Measurements from ENCODE around the gene CD9.

Gene CD9

DNA sequence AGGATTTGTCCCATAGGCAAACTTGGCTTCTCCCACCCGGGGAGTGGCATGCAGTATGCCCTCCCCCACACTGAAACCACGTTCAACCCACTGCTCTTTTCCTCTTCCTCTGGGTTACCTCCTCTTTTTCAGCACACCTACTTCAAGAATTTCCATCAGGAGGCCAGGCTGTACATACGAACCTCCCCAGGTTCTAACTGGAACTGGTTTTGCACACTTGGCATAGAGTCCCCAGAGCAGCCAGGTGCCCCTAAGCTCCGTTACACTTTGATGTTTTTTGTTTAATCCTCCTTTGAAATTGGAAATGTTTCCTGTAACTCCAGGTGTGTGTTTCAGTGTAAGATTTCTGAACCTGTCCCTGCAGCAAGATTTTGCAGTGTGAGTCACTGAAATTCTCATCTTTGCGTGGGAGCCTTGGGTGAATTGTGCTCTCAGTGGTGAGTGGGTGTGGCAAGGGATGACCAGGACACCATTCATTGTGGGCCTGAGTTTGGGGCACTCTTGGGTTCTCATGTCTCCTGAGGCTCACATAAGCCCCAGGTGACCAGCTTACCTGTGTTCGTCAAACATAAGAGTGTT is 18.2 kb downstream of the CD9 start:
- H3K27ac Mint-ChIP-seq: no peak overlapping the region

GRCh38 chr12:6219980-6220379 is 19.8 kb downstream of the CD9 start:
- H3K27ac Mint-ChIP-seq: peak overlapping the region; percentile 3
- peaks cover 67% of the 10 kb centered on the region for H3K4me1 Mint-ChIP-seq
- no peaks in the 10 kb centered on the region for H3K9me3 Mint-ChIP-seq
- H3K4me3 Mint-ChIP-seq: no peak overlapping the region
- ATAC-seq: no peak
- H3K36me3 Mint-ChIP-seq: peaks cover 6% of the 10 kb centered on the region
- no peaks in the 10 kb centered on the region for H3K27me3 Mint-ChIP-seq

More for the DNA sequence above, 18.2 kb downstream of the CD9 start:
- Mint-ChIP-seq H3K4me3 (no peak overlapping the region), H3K4me1 (peaks cover 59% of the 10 kb centered on the region), H3K36me3 (peaks cover 6% of the 10 kb centered on the region), H3K27me3 (no peaks in the 10 kb centered on the region), H3K9me3 (no peaks in the 10 kb centered on the region)
- ATAC-seq: no peak

DNA sequence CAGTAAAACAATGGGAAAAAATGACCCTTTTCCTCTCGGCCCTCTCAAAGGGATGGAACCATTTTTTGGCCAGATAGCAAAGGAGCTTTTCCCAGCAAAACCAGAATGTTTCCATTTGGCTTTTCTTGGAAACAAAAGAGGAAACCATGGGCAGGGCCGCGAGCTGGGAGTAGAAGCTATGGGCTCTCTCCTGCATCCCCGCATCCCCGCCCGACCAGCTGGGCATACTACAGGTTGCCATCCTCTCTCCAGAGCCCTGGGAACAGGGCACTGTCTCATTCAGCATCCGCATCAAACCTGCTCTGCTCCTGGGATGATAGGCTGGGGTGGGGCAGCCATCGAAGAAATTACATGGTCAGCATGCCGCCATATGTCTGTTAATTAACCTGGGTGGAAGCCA is 20.9 kb downstream of the CD9 start:
- Mint-ChIP-seq H3K4me3 (no peak overlapping the region), H3K36me3 (peaks cover 6% of the 10 kb centered on the region), H3K4me1 (peaks cover 58% of the 10 kb centered on the region), H3K27ac (no peak overlapping the region), H3K27me3 (no peaks in the 10 kb centered on the region), H3K9me3 (no peaks in the 10 kb centered on the region)
- no peak for ATAC-seq

GRCh38 chr12:6222078-6222654 is 22.0 kb downstream of the CD9 start:
- Mint-ChIP-seq H3K4me3 (no peak overlapping the region), H3K27ac (peak overlapping the region; percentile 20), H3K9me3 (no peaks in the 10 kb centered on the region), H3K36me3 (peaks cover 6% of the 10 kb centered on the region), H3K27me3 (no peaks in the 10 kb centered on the region), H3K4me1 (peaks cover 49% of the 10 kb centered on the region)
- ATAC-seq: no peak

DNA sequence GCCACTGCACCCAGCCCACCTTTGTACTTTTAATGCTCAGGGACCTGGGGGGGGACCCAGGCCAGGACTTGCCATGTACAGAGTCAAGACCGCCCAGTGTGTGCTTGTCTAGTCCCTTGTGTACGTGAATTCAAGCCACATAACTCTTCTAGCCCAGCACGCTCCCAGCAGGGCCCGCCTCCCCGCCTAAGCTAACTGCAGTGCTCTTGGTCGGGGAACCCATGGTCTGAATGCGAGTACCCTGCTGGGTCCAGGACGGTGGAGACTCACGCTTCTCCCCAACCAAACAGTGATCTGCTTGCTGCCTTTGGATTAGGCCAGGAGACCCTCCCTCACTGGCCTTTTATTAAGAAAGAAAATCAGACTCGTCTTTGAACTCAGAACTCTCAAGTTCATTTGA is 23.3 kb downstream of the CD9 start:
- H3K9me3 Mint-ChIP-seq: no peaks in the 10 kb centered on the region
- peaks cover 41% of the 10 kb centered on the region for H3K4me1 Mint-ChIP-seq
- H3K27ac Mint-ChIP-seq: peak overlapping the region; percentile 66
- H3K4me3 Mint-ChIP-seq: no peak overlapping the region
- peaks cover 6% of the 10 kb centered on the region for H3K36me3 Mint-ChIP-seq
- ATAC-seq: no peak
- H3K27me3 Mint-ChIP-seq: no peaks in the 10 kb centered on the region

- ATAC-seq: peak; percentile 88
- Mint-ChIP-seq H3K36me3 (peaks cover 6% of the 10 kb centered on the region), H3K4me1 (peaks cover 36% of the 10 kb centered on the region), H3K27ac (peak overlapping the region; percentile 66), H3K9me3 (no peaks in the 10 kb centered on the region), H3K27me3 (no peaks in the 10 kb centered on the region), H3K4me3 (no peak overlapping the region)
Observed at GRCh38 chr12:6224550-6224949, 24.4 kb downstream of the CD9 start.

DNA sequence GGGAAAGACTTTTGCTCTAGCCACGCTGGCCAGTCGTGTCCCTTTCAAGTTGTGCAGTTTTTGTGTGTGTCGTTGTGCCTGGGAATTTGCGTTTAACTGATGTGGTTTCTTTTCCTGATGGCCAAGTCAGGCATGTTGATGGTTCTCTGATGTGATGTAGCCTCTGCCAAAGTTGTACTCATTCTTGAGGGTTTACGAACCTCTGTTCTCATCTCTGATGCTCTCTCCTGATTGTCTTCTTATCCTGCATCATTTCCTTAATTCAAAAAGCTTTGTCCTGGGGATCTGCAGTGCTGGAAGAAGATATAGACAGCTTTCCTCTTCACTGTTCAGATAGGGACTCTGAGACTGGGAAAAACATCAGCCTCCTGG is 25.4 kb downstream of the CD9 start:
- peaks cover 32% of the 10 kb centered on the region for H3K4me1 Mint-ChIP-seq
- no peak overlapping the region for H3K4me3 Mint-ChIP-seq
- no peaks in the 10 kb centered on the region for H3K27me3 Mint-ChIP-seq
- no peak for ATAC-seq
- no peaks in the 10 kb centered on the region for H3K9me3 Mint-ChIP-seq
- no peak overlapping the region for H3K27ac Mint-ChIP-seq
- H3K36me3 Mint-ChIP-seq: peaks cover 3% of the 10 kb centered on the region

DNA sequence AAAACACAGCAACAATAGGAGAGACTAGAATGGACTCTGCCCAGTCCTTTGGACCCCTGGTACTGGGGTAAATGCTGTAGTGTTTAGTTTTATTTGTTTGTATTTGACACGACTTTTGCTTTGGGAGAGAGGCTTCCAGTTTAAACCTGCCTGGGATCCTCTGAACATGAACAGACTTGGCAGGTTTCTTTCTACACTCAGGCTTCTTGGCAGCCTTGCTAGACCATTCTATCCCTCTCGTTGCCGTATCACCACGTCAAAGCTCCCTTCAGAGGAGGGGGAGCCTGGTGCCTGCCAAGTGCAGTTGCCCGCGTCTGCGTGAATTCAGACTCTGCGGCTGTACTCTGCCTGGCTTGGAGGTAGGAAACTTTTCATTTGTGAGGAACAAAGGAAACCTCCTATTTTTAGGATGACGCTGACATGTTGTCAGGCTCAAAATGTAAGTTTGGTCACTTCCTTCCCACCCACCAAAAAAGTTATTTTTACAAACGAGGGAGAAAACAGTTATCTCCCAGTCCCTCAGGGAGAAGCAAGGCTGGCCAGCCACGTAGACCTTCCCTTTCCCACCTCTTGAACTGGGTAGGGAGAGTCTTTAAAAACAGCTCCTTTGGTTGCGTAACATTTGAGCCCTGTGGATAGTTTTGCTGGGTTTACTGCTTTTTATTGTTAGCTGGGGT is 25.9 kb downstream of the CD9 start:
- H3K4me1 Mint-ChIP-seq: peaks cover 38% of the 10 kb centered on the region
- H3K9me3 Mint-ChIP-seq: no peaks in the 10 kb centered on the region
- H3K36me3 Mint-ChIP-seq: peaks cover 5% of the 10 kb centered on the region
- no peaks in the 10 kb centered on the region for H3K27me3 Mint-ChIP-seq
- no peak for ATAC-seq
- no peak overlapping the region for H3K4me3 Mint-ChIP-seq
- no peak overlapping the region for H3K27ac Mint-ChIP-seq

DNA sequence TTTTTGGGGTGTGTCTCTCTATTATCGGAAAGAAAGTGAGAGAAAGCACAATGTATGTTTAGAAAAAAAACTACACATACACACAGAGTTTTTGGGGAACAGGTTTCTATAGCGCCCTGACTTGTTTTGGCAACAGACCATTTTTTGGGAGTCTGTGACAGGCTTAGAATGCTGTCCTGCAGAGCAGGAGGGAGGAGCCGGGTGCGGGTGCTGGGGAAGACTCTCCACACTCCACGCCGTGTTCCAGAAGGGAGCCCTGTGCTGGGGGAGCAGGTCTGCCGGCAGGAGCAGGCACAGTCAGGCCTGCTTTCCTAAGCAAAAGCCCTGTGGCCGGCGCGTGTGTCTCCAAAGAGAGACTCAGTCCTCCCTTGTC is 26.5 kb downstream of the CD9 start:
- H3K36me3 Mint-ChIP-seq: peaks cover 5% of the 10 kb centered on the region
- H3K4me1 Mint-ChIP-seq: peaks cover 40% of the 10 kb centered on the region
- H3K4me3 Mint-ChIP-seq: no peak overlapping the region
- no peak overlapping the region for H3K27ac Mint-ChIP-seq
- no peaks in the 10 kb centered on the region for H3K27me3 Mint-ChIP-seq
- ATAC-seq: no peak
- no peaks in the 10 kb centered on the region for H3K9me3 Mint-ChIP-seq

- Mint-ChIP-seq H3K27ac (no peak overlapping the region), H3K27me3 (no peaks in the 10 kb centered on the region), H3K9me3 (no peaks in the 10 kb centered on the region), H3K4me3 (no peak overlapping the region), H3K36me3 (peaks cover 6% of the 10 kb centered on the region), H3K4me1 (peaks cover 29% of the 10 kb centered on the region)
- ATAC-seq: no peak
Observed at GRCh38 chr12:6228535-6229223, 28.5 kb downstream of the CD9 start.

DNA sequence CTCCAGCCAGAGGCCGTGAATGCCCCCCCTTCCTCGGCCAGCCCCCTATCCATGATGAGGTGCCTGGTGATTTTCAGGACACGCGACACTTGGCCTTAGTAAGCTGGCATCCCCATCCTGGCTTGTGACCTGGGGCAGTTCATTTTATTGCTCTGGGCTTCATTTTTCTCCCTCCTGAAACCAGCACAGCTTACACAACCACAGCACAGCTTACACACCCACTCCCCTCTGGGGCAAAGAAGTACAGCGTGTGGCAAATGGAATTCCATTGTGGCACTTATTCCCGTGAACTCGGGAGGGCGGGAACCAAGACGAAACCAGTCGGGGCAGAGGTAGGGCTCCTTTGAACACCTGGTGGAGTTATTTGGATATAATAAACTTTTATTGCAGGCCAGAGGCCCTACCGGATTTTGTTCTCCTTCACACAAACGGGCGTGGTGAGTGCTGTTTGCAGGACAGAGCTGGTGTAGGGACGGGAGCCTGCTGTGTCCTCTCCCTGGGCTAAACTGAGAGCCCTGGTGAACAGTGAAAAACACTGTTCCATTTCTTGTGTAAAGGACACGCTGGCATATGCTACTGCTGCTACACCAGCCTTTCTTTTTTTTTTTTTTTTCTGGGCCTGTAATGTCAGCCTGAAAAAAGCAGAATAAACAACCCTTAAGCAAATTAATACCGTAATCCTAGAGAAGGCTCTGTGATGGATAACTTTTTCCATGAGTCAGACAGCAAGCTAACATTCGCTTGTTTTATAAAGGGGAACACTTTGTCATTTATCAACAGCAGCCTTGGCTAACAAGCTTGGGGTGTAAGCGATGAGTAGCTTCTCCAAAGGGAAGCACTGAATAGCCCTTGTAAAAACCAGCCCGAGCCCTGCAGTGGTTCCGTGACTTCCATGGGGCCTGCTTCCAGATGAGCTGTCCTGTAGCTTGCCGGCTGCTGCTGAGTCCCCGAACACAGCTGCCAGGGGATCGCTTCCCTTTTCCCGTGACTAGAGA is 29.3 kb downstream of the CD9 start:
- Mint-ChIP-seq H3K9me3 (no peaks in the 10 kb centered on the region), H3K4me1 (peaks cover 20% of the 10 kb centered on the region), H3K27ac (peak overlapping the region; percentile 84), H3K4me3 (no peak overlapping the region), H3K27me3 (no peaks in the 10 kb centered on the region), H3K36me3 (peaks cover 12% of the 10 kb centered on the region)
- no peak for ATAC-seq

- H3K36me3 Mint-ChIP-seq: peaks cover 22% of the 10 kb centered on the region
- H3K4me3 Mint-ChIP-seq: peak overlapping the region; percentile 47
- H3K4me1 Mint-ChIP-seq: peaks cover 13% of the 10 kb centered on the region
- peak; percentile 96 for ATAC-seq
- H3K9me3 Mint-ChIP-seq: no peaks in the 10 kb centered on the region
- peak overlapping the region; percentile 84 for H3K27ac Mint-ChIP-seq
- H3K27me3 Mint-ChIP-seq: no peaks in the 10 kb centered on the region
Observed at GRCh38 chr12:6230321-6231110, 30.3 kb downstream of the CD9 start.

DNA sequence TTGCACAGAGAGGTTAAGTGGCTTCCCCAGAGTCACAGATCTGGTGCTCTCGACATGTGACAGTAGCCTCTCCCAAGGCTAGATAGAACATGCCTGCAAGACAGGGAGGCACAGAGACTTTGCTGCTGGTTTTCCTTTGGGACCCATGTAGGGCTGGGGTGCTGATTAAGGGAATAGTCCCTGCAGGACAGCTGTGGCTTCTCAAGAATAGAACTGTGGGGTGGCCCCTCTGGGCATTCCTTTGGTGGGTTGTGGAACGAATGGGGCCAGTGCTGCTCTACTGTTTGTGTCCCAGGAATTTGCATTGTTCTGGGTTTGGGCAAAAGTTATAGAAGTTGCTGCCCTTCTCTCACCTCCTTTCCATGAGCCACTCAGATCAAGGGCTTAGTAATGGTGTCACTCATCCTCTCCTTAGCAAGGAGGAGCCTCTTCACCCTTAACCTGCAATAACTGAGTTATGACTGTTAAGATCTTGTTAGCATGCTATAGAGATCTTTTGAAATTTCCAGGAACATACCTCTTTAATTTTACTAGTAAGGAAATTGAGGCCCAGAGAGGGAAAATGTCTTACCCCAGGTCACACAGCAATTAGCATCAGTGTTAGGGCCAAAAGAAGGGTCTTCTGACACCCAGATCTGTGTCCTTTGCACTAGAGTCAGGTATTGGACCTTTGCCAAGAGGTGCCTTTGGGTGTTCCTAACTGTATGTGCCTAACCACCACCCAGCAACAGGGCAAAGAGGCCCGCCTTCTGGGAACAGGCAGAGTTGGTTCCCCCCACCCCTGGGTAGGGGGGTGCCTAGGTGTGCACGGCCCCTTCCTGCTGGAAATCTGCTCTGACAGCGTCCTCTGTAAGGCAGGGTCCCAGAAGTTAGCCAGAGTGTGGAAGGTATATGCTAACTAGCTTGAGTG is 31.4 kb downstream of the CD9 start:
- Mint-ChIP-seq H3K27ac (no peak overlapping the region), H3K9me3 (no peaks in the 10 kb centered on the region), H3K4me1 (peaks cover 13% of the 10 kb centered on the region), H3K4me3 (no peak overlapping the region), H3K36me3 (peaks cover 29% of the 10 kb centered on the region), H3K27me3 (no peaks in the 10 kb centered on the region)
- ATAC-seq: no peak

Measured in stimulated activated memory B cell treated with anti-CD40 and anti-IgM and Interleukin-4, amounts not matched to agents 10 μg/mL and 1 μg/mL and 100 μg/mL, for 72 hours (primary cell).